GM21576 (cell line): ENCODE data around the gene DGUOK.
A peak's percentile ranks its signal among the peaks of the same experiment; 100 is the strongest.
"Not testable (repeated sequence)": the region's sequence is repeated elsewhere in the genome, so short reads cannot be mapped to it uniquely, and the experiment has no call there.

Experiments used
- ATAC-seq: cut with Tn5 transposase; IDR thresholded peaks from one replicate; pipeline ENCODE4 v1.9.1; 2021; ENCODE audit warnings: mild to moderate bottlenecking, moderate library complexity; ENCODE audit not compliant: unreplicated experiment

DGUOK gene

GRCh38 chr2:73926493-73927327 is at the start of gene DGUOK:
TSS of gene DGUOK (plus strand) at chr2:73926880. CDS start at chr2:73926911, 31 bp downstream.
- ATAC-seq, result peak; percentile 97

DNA sequence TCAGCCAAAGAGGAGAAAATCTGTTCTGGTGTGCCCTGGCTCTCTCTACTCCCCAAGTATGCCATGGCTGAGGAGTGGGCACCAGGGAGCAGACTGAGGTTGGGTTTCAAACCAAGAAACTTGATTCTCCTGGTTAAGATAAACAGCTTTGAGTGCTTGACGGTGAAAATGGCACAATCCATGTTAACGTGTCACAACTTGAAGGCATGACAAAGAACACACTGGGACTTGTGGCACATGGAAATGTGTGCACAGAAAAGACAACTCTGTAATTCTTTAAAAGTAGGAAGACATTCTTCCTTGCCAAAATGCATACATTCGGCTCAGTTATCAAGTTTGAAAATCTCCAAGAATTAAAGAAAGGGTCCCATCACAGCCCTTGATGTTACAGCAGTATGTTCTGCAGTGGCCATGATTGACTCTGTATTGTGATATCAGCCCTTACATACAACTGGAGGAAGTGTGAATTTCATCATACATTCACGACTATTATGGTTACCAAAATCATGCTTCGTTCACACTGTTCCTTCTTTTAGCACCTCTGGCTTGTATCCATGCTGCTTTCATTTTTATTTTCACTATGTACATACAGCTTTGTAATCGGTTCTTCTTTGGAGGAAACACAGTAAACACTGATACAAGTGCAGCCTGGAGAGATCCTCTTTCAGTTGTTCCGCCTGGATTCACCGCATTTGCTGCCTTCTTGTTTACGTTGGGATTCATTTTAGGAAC is 49.4 kb upstream of the DGUOK start:
- ATAC-seq, result no peak

- ATAC-seq, result not testable (repeated sequence)
Measured at GRCh38 chr2:73877984-73878383, 48.7 kb upstream of the DGUOK start.

DNA sequence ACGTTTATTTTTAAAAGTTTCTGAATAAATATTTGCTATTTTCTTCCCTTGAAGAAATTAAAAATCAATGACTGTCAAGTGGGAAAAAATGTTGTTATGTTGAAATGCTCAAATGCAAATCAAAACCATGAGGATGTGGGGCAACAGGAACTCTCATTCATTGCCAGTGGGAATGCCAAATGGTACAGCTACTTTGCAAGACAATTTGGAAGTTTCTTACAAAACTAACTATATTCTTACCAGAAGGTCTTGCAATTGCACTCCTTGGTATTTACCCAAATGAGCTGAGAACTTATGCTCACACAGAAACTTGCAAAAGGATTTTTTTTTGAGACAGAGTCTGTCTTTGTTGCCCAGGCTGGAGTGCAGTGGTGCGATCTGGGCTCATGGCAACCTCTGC is 41.3 kb upstream of the DGUOK start:
- ATAC-seq, result no peak

DNA sequence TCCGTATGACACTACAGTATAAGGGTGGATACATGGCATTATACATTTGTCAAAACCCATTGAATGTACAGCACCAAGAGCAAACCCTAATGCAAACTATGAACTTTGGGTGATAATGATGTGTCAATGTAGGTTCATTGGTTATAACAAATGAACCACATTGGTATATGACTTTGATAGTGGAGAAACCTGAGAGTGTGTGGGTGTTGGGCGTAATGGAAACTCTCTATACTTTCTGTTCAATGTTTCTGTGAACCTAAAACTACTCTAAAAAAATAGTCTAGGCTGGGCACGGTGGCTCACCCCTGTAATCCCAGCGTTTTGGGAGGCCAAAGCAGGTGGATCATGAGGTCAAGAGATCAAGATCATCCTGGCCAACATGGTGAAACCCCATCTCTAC is 40.3 kb upstream of the DGUOK start:
- no peak for ATAC-seq

GRCh38 chr2:73887596-73888353 is 38.9 kb upstream of the DGUOK start:
- ATAC-seq, result not testable (repeated sequence)

DNA sequence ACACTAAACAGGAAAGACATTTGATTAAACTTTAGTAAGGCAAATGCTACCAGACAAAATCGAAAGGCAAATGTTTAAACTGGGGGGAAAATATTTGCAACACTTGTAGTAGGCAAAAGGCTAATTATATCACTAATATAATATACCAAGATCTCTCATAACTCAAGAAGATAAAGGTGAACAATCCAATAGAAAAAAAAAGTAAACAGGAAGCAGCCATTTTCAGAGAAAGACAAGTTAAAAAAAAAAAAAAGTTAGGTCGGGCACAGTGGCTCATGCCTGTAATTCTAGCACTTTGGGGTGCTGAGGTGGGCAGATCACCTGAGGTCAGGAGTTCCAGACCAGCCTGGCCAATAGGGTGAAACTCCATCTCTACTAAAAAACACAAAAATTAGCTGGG is 38.3 kb upstream of the DGUOK start:
- ATAC-seq, result no peak

DNA sequence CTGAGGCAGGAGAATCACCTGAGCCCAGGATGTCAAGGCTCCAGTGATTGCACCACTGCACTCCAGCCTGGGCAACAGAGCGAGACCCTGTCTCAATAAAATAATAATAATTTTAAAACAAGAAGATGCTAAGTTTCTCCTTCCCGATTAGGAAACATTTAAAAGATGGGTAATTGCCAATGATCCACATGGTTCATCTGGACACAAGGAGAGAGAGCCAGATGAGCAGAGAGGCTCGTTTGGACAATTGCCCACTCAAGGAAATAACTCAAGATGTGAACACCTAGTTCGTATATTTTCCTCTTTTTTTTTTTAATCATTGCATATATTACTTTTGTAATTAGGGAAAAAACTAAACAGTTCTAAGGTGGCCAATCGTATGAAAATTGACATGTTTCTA is 37.5 kb upstream of the DGUOK start:
- ATAC-seq, result no peak

DNA sequence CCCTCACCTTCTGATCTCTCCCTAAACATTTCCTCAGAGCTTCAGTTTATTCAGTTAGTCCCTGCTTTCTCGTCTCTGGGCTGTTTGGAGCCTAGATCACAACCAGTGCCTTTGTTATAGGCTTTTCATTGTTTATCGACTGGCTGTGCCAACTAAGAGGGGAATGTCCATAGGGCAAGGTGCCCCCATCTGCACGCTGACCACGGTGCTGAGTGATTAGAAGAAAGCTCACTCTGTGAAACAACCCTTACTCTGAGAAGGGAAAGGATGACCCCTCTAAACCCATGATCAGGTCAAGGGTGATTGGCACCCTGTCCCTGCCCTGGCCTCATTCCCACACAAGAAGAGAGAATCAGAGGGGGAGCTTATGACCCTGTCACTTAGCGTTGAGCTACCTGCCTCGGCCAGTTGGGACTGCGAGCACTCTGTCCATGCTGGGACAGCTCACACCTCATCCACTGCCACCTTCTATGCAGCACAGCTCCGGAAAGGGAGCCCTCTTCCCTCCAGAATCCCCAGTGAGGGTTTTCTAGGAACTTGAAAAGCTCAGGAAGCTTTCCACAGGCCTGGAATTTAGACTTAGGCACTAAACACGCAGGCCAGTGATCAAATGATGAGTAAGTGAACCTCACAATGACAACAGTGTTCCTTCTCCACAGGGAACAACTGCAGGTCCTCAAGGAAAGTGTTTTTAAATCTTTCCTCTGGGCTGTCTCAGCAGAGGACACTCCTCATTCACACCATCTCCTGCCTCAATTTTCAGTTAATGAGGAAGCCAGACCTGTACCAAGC is 36.2 kb upstream of the DGUOK start:
- ATAC-seq, result no peak

DNA sequence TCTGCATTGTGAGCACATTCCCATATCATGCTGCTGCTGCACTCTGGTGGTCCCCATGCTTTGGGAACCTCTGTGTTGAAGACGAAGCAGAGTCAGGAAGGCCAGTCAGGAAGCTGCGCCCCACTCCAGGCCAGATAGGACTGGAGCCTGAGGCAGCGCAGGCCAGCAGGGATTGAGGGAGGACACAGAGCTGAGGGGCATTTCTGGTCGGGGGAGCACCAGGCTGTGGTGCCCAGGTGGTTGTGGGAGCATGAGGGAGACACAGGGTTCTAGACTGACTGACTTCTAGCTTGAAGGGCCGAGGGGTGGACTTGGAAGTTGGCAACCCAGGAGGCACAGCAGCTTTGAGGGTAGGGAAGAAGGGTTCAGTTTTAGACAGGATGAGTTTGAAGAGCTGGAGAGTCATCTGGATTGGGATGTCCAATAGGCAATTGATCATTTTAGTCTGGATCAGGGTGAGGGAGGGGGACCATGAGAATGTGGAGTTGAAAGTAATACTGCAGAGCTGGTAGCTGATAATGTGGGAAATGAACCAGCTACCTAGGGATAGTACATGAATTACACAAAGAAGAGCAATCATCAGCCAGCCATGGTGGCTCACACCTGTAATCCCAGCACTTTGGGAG is 35.3 kb upstream of the DGUOK start:
- no peak for ATAC-seq

DNA sequence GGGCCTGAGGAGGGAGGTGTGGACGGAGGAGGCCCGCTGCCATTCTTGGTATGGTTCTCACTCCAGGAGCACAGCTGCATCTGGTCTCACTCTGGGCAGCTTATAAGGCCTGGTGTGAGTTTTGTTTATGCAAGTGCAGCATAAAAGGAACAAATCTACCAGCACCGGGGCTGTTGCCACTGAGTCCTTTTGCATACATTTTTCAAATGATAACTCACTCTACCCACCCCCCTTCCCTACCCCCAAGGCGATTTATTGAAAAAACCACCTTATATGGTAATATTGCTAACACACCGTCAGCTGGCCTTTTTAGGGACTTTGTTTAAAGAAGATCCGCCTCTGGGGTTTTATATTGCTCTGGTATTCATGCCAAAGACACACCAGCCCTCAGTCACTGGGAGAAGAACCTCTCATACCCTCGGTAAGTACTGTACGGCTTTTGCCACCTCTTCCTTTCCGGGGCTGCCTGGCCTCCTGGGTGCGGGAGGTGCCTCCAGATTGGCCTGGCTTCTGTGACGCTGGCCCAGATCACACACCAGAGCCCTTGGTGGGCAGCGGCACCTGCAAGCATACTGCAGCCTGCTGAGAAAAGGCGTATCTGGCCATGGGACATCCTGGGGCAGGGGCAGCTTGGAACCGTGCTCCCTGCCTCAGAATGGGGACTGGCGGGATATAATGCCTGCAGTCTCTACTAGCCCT is 33.9 kb upstream of the DGUOK start, which contains the start of gene ACTG2:
Gene ACTG2, plus strand, starts transcription at position 378 of the 699 bp plus-strand sequence. CDS start 8,304 bp downstream, outside the sequence.
- ATAC-seq, result no peak

- no peak for ATAC-seq
Measured at GRCh38 chr2:73893764-73894474, 32.8 kb upstream of the DGUOK start.

DNA sequence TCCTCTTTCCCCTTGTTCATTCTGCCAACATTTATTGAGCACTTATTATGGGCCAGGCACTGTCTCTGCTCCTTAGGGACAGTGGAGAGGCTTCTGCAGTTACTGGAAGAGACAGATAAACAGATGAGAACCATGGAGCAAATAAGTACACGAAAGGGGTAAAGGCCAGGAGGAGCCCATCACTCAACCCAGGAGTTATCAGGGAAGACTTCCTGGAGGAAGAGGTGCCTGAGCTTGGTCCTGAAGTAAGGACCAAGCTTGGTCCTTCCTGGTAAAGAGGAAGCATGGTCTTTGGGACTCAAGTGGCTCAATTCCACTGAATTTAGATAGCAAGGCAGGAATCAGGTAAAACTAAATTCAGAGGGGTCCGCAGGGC is 32.2 kb upstream of the DGUOK start:
- no peak for ATAC-seq

DNA sequence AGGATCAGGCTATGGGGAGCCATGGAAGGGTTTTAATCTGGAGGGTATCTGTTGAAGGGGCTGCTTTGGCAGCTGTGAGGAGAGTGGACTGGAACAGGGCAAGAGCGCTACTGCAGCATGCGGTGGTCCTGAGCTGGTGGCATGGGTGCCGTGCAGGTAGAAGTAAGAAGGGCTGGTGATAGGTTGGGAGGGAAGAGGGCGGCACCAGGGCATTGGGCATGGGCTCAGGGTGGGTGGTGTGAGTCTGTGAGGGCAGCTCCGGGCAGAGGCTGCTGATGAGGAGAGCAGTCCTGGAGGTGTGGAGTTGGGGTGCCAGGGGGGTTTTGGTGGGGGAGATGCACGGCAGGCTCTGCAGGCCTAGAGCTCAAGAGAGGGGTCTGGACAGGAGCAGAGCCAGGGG is 31.8 kb upstream of the DGUOK start:
- no peak for ATAC-seq

DNA sequence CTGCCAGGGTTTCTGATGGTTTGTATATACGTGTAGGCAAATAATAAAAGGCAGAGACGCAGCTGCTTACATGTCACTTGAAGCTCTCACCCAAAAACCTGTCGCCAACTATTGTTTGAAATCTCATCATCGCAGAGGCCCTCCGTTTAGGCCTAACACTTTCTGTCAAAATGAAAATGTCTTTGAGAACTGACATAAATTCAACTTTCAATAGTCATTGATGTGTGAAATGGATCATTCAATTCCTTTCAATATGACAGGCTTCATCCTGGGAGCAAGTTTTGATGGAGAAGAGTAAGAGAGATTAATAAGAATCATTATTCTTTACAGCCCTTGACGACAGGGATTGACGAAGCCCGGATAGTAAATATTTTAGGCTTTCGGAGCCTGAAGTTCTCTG is 31.2 kb upstream of the DGUOK start:
- no peak for ATAC-seq

GRCh38 chr2:73896362-73897239 is 30.1 kb upstream of the DGUOK start:
- ATAC-seq, result peak; percentile 58

DNA sequence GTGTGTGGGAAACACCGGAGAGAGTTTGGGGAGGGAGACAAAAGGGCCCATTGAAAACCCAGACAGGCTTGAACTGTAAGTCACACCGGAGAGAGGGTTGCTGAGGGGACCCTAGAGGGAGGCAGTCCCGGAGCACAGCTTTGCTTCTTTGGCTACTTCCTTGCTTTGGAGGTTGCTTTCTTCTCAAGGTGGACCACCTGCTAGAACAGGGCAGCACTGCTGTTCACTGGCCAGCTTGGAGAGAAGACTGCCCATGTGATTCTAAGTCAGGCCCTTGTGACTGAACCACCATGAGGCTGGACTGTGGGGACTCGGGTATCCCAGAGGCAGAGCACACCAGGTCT is 29.5 kb upstream of the DGUOK start:
- ATAC-seq, result no peak

DNA sequence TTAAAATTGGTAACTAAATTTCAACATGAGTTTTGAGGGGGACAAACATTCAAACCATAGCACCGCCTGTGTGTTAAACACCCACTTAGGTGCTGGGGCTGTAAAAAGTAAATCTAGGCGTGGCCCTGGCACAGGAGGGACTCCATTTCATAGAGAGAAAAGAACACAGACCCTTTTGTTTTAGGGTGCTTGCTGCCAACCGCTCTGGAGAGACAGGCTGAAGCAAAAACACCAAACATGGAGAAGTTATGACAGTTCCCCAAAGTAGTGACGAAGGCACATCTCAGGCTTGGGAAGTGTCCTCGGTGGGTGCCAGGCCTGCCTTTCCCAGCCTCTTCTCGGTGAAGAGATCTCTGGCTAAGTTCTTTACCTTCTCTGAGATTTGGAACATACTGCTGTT is 28.7 kb upstream of the DGUOK start:
- no peak for ATAC-seq
